Endothelial cell of umbilical vein (primary cell): Measurements from ENCODE around the gene OPTC. TPM values are rescaled to one million over a fixed set of nuclear protein-coding genes. Genes with fewer than 3 reads are reported as not detected.

Experiments used
- BruUV-seq: library from RNA; stranded (reverse); fragments of 400-500 nt; replicated peaks from 2 replicates; lab custom pipeline; 2021; lab: Mats Ljungman, UMichigan
- CTCF ChIA-PET: fragments of 300-600, 350-600 bp; sonication (Branson Sonifier 250); formaldehyde crosslinking; loops from one replicate; lab custom pipeline; 2021; ENCODE audit warnings: antibody characterized with exemption, inconsistent platforms; lab: Charles Lee
- POLR2A ChIA-PET: fragments of 300-600, 350-600 bp; sonication (Branson Sonifier 250); formaldehyde crosslinking; loops from one replicate; lab custom pipeline; 2021; ENCODE audit warnings: antibody characterized with exemption, inconsistent platforms; lab: Charles Lee
- DNase-seq: peaks from one replicate; pipeline ENCODE4 v3.0.0-alpha.2; 2011; ENCODE audit warnings: low read depth, low spot score
- FAIRE-seq: peaks from 2 replicates; lab custom pipeline; 2011; peaks lifted over from hg19 to GRCh38; lab: Jason Lieb, UNC
- H2AFZ ChIP-seq: 2 replicates; pipeline ENCODE4 v1.6.0; 2012; ENCODE audit warnings: low read depth, low read length, control low read depth, inconsistent platforms
- H3K27ac ChIP-seq: 2 replicates; pipeline ENCODE4 v1.5.1; 2011; ENCODE audit warnings: low read depth, mild to moderate bottlenecking, control low read depth, low read length, moderate library complexity; ENCODE audit not compliant: insufficient read depth
- H3K27me3 ChIP-seq, 2 experiments: 2 replicates each; pipeline versions ENCODE4 v1.6.0 to v1.6.1; 2011; ENCODE audit warnings: low read length in 2 of 2, mixed read lengths in 1 of 2; ENCODE audit not compliant: control insufficient read depth in 2 of 2, insufficient read depth in 2 of 2
- H3K36me3 ChIP-seq, 2 experiments: 2 replicates in 1 of 2; 3 replicates in 1 of 2; pipeline ENCODE4 v1.5.1; 2011; ENCODE audit warnings: low read length in 2 of 2, mild to moderate bottlenecking in 1 of 2, moderate library complexity in 1 of 2; ENCODE audit not compliant: control insufficient read depth in 2 of 2, insufficient read depth in 2 of 2; ENCODE audit errors: extremely low read depth in 1 of 2
- H3K4me1 ChIP-seq: 3 replicates; pipeline ENCODE4 v1.5.1; 2011; ENCODE audit warnings: mild to moderate bottlenecking, low read length; ENCODE audit not compliant: control insufficient read depth, insufficient read depth; ENCODE audit errors: extremely low read depth
- H3K4me2 ChIP-seq: 2 replicates; pipeline ENCODE4 v1.6.1; 2011; ENCODE audit warnings: low read length, control low read depth, mixed read lengths; ENCODE audit not compliant: insufficient read depth
- H3K4me3 ChIP-seq, 3 experiments: fragments of 200-600 bp in 1 of 3; sonication (generic), shearing (Covaris generic) in 1 of 3; replicated peaks in 1 of 3; 2 replicates each; pipeline ENCODE4 v1.5.1; 2011 to 2016; ENCODE audit warnings: control low read depth in 3 of 3, low read length in 3 of 3, mild to moderate bottlenecking in 2 of 3, inconsistent platforms in 1 of 3, low read depth in 1 of 3, moderate library complexity in 1 of 3; ENCODE audit not compliant: insufficient read depth in 1 of 3
- H3K79me2 ChIP-seq: 2 replicates; pipeline ENCODE4 v1.6.0; 2012; ENCODE audit warnings: low read length, inconsistent platforms; ENCODE audit not compliant: control insufficient read depth, insufficient read depth
- H3K9ac ChIP-seq: replicated peaks from 2 replicates; pipeline ENCODE3; 2011; ENCODE audit warnings: low read length, control low read depth; ENCODE audit not compliant: insufficient read depth; ENCODE audit errors: extremely low read depth
- H3K9me1 ChIP-seq: replicated peaks from 3 replicates; pipeline ENCODE4 v1.6.0; 2011; ENCODE audit warnings: mild to moderate bottlenecking, low read length; ENCODE audit not compliant: control insufficient read depth, insufficient read depth; ENCODE audit errors: extremely low read depth
- H3K9me3 ChIP-seq: replicated peaks from 2 replicates; pipeline ENCODE4 v1.5.1; 2012; ENCODE audit warnings: low read length, inconsistent platforms; ENCODE audit not compliant: control insufficient read depth, insufficient read depth
- H4K20me1 ChIP-seq: replicated peaks from 2 replicates; pipeline ENCODE3; 2011; ENCODE audit warnings: mild to moderate bottlenecking, low read length; ENCODE audit not compliant: control insufficient read depth, insufficient read depth; ENCODE audit errors: extremely low read depth
- CTCF ChIP-seq, 2 donors: IDR thresholded peaks; 1 replicate in 1 of 2; 2 replicates in 1 of 2; pipeline ENCODE4 v1.5.1; 2011; ENCODE audit warnings: low read length in 2 of 2, mild to moderate bottlenecking in 2 of 2, moderate library complexity in 2 of 2, control low read depth in 1 of 2, inconsistent platforms in 1 of 2, low read depth in 1 of 2; ENCODE audit not compliant: insufficient read depth in 1 of 2; ENCODE audit errors: extremely low read depth in 1 of 2
- EZH2 ChIP-seq: IDR thresholded peaks from 2 replicates; pipeline ENCODE4 v1.6.1; 2012; ENCODE audit warnings: borderline replicate concordance, low read depth, mild to moderate bottlenecking, moderate library complexity, low read length, inconsistent platforms; ENCODE audit not compliant: severe bottlenecking
- FOS ChIP-seq: IDR thresholded peaks from 2 replicates; pipeline ENCODE4 v1.6.1; 2011; ENCODE audit warnings: mild to moderate bottlenecking, low read length, moderate library complexity, borderline replicate concordance; ENCODE audit not compliant: insufficient read depth
- GATA2 ChIP-seq: IDR thresholded peaks from 2 replicates; pipeline ENCODE4 v1.7.0; 2011; ENCODE audit warnings: low read depth, mild to moderate bottlenecking, moderate library complexity, mixed read lengths, low read length; ENCODE audit not compliant: insufficient read length, insufficient read depth
- JUN ChIP-seq: IDR thresholded peaks from 2 replicates; pipeline ENCODE4 v1.6.1; 2011; ENCODE audit warnings: borderline replicate concordance, low read depth; ENCODE audit not compliant: insufficient read length, insufficient read depth
- MYC ChIP-seq: IDR thresholded peaks from one replicate; pipeline ENCODE4 v1.6.1; 2011; ENCODE audit warnings: mild to moderate bottlenecking, low read depth, low read length
- POLR2A ChIP-seq: IDR thresholded peaks from 2 replicates; pipeline ENCODE4 v1.6.1; 2012; ENCODE audit warnings: low read depth, mild to moderate bottlenecking, control low read depth, low read length
- POLR2AphosphoS5 ChIP-seq: IDR thresholded peaks from 2 replicates; pipeline ENCODE4 v1.6.1; 2012; ENCODE audit warnings: low read depth, mild to moderate bottlenecking, control low read depth, low read length, moderate library complexity; ENCODE audit not compliant: insufficient read depth
- dilution Hi-C: fragments of 300-500 bp; cut with MboI; formaldehyde crosslinking; loops from one replicate; pipeline ENCODE4 v1.15.0; 2019; ENCODE audit warnings: low sequenced_read_pairs; ENCODE audit not compliant: extremely low pct_ligation_motif_present
- intact Hi-C: fragments of 100-400 bp; cut with micrococcal nuclease; formaldehyde crosslinking; loops from one replicate; pipeline ENCODE4 v1.10.0; 2022
- polyA plus RNA-seq, 4 experiments: library from polyadenylated mRNA; depleted of rRNA in 3 of 4; stranded (reverse) in 3 of 4; unstranded in 1 of 4; fragments of >200 nt; gene quantifications; 2 replicates each; pipeline versions ENCODE4 v1.2.1 to v1.2.3, GENCODE V29; 2011 to 2012; ENCODE audit warnings: missing spikeins in 1 of 4
- total RNA-seq: library from RNA; stranded (reverse); gene quantifications from 2 replicates; pipeline ENCODE4 v1.2.3, GENCODE V29; 2021
- TF ChIP-seq, protein P1 (sequence below): IDR thresholded peaks from 2 replicates; pipeline ENCODE4 v1.6.1; 2011; ENCODE audit not compliant: insufficient read depth, insufficient read length

Gene OPTC
- total and polyA plus RNA-seq, 2 donors (not counting 3 experiments of a cell fraction or from before 2014, with no cell fraction given) = not detected

GRCh38 chr1:203448521-203449061 lies 45.4 kb upstream of the OPTC start:
- dilution Hi-C loops (no loop called here), intact Hi-C loops (no loop called here)
- no peak overlapping the region for H3K27ac ChIP-seq
- no peaks in the 10 kb centered on the region for H4K20me1 ChIP-seq
- no peaks in the 10 kb centered on the region for H3K4me1 ChIP-seq
- BruUV-seq = no TSS peak
- POLR2A ChIA-PET = no interaction called here
- H3K27me3 ChIP-seq = peaks cover 26 to 31% of the 10 kb centered on the region in 2 experiments
- no peaks in the 10 kb centered on the region for H3K9me1 ChIP-seq
- H2AFZ ChIP-seq = no peak overlapping the region
- no peak overlapping the region for H3K4me3 ChIP-seq
- CTCF ChIA-PET = no interaction called here
- H3K79me2 ChIP-seq = no peaks in the 10 kb centered on the region
- no peaks in the 10 kb centered on the region for H3K36me3 ChIP-seq
- DNase-seq (no peak), FAIRE-seq (no peak)
- no peak overlapping the region for H3K9ac ChIP-seq
- no peaks in the 10 kb centered on the region for H3K9me3 ChIP-seq
- TF ChIP-seq JUN = no peak
- TF ChIP-seq MYC = no peak
- no peak for TF ChIP-seq FOS
- TF ChIP-seq, protein P1, sequence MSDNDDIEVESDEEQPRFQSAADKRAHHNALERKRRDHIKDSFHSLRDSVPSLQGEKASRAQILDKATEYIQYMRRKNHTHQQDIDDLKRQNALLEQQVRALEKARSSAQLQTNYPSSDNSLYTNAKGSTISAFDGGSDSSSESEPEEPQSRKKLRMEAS = no peak
- TF ChIP-seq POLR2AphosphoS5 = no peak
- no peak for TF ChIP-seq EZH2
- no peak for TF ChIP-seq GATA2
- TF ChIP-seq POLR2A = no peak
- no peak for TF ChIP-seq CTCF (IDR thresholded peaks at IDR 0.05; ENCODE audit: extremely low read depth in 1 of 2, insufficient read depth in 1 of 2, low read depth in 1 of 2, low read length in 2 of 2)
- no peak overlapping the region for H3K4me2 ChIP-seq
